GM23338 (cell line): ENCODE results near the gene NPB. TPM values are rescaled to one million over a fixed set of nuclear protein-coding genes. Genes with fewer than 3 reads are reported as not detected.

Source experiments
- ATAC-seq: fragments of 200-7000 bp; cut with Tn5 transposase; 3 replicates; pipeline ENCODE4 v1.9.1; 2020
- DNase-seq: peaks from one replicate; pipeline ENCODE4 v3.0.0-alpha.2; 2015; ENCODE audit warnings: low spot score
- H2AFZ ChIP-seq: fragments of 200-600 bp; sonication (generic); 2 replicates; pipeline ENCODE4 v1.8.0; 2016; ENCODE audit warnings: antibody characterized with exemption, mild to moderate bottlenecking, moderate library complexity
- H3F3A ChIP-seq: fragments of 200-600 bp; sonication (generic); replicated peaks from 2 replicates; pipeline ENCODE4 v1.8.0; 2017; ENCODE audit warnings: antibody characterized with exemption, mixed run types, low read depth
- H3K27ac ChIP-seq: fragments of 200-600 bp; sonication (generic); 2 replicates; pipeline ENCODE4 v1.6.1; 2016; ENCODE audit warnings: low read depth
- H3K27me3 ChIP-seq: fragments of 200-600 bp; sonication (generic); 2 replicates; pipeline ENCODE4 v1.8.0; 2016; ENCODE audit warnings: mild to moderate bottlenecking, mixed run types, moderate library complexity; ENCODE audit not compliant: insufficient read depth
- H3K36me3 ChIP-seq: fragments of 200-600 bp; sonication (generic); 2 replicates; pipeline ENCODE4 v1.8.0; 2016; ENCODE audit warnings: mild to moderate bottlenecking; ENCODE audit not compliant: insufficient read depth
- H3K4me1 ChIP-seq: fragments of 200-600 bp; sonication (generic); 2 replicates; pipeline ENCODE4 v1.8.0; 2016; ENCODE audit warnings: mild to moderate bottlenecking, moderate library complexity; ENCODE audit not compliant: insufficient read depth
- H3K4me2 ChIP-seq: fragments of 200-600 bp; sonication (generic); 2 replicates; pipeline ENCODE4 v1.7.1; 2017; ENCODE audit warnings: mixed run types
- H3K4me3 ChIP-seq: fragments of 200-600 bp; sonication (generic); 2 replicates; pipeline ENCODE4 v1.6.1; 2016; ENCODE audit warnings: mixed run types
- H3K79me2 ChIP-seq: fragments of 200-600 bp; sonication (generic); replicated peaks from 2 replicates; pipeline ENCODE4 v1.8.0; 2017; ENCODE audit warnings: mild to moderate bottlenecking; ENCODE audit not compliant: insufficient read depth
- H3K9me2 ChIP-seq: fragments of 200-600 bp; sonication (generic); 2 replicates; pipeline ENCODE4 v1.8.0; 2017; ENCODE audit not compliant: insufficient read depth
- H4K20me1 ChIP-seq: fragments of 200-600 bp; sonication (generic); replicated peaks from 2 replicates; pipeline ENCODE4 v1.8.0; 2017; ENCODE audit warnings: mild to moderate bottlenecking; ENCODE audit not compliant: insufficient read depth
- H3K27ac Mint-ChIP-seq: 2 replicates; pipeline ENCODE4 v1.8.0; 2020; ENCODE audit warnings: inconsistent platforms, mild to moderate bottlenecking, moderate library complexity, mixed read lengths
- H3K27me3 Mint-ChIP-seq: 3 replicates; pipeline ENCODE4 v1.8.0; 2022; ENCODE audit warnings: low read depth, mild to moderate bottlenecking, moderate library complexity, mixed read lengths, inconsistent platforms; ENCODE audit not compliant: insufficient read depth, poor library complexity
- H3K36me3 Mint-ChIP-seq: 3 replicates; pipeline ENCODE4 v1.8.0; 2021; ENCODE audit warnings: low read depth, mild to moderate bottlenecking, inconsistent platforms, moderate library complexity, mixed read lengths
- H3K4me1 Mint-ChIP-seq: 3 replicates; pipeline ENCODE4 v1.8.0; 2020; ENCODE audit warnings: mild to moderate bottlenecking, inconsistent platforms, mixed read lengths
- H3K4me3 Mint-ChIP-seq: 3 replicates; pipeline ENCODE4 v1.8.0; 2021; ENCODE audit warnings: moderate library complexity, mild to moderate bottlenecking, inconsistent platforms, mixed read lengths
- H3K9me3 Mint-ChIP-seq: 3 replicates; pipeline ENCODE4 v1.8.0; 2020; ENCODE audit warnings: moderate library complexity, mild to moderate bottlenecking, inconsistent platforms, mixed read lengths
- ETS1 ChIP-seq: IDR thresholded peaks from 2 replicates; pipeline ENCODE4 v1.6.1; 2016; ENCODE audit warnings: antibody characterized with exemption
- JUNB ChIP-seq: IDR thresholded peaks from one replicate; pipeline ENCODE4 v1.6.1; 2016; ENCODE audit warnings: antibody characterized with exemption; ENCODE audit not compliant: unreplicated experiment
- NANOG ChIP-seq: IDR thresholded peaks from 2 replicates; pipeline ENCODE4 v1.6.1; 2016; ENCODE audit warnings: antibody characterized with exemption, borderline replicate concordance
- POLR2AphosphoS5 ChIP-seq: IDR thresholded peaks from 2 replicates; pipeline ENCODE4 v1.6.1; 2016; ENCODE audit warnings: antibody characterized with exemption, low read depth
- ZNF331 ChIP-seq: fragments of 250-450 bp; sonication (Bioruptor Pico); IDR thresholded peaks from 2 replicates; pipeline ENCODE4 v1.5.0; 2020; ENCODE audit warnings: low read depth, mild to moderate bottlenecking, moderate library complexity
- ZNF462 ChIP-seq: fragments of 250-450 bp; sonication (Bioruptor Pico); IDR thresholded peaks from 2 replicates; pipeline ENCODE4 v1.5.0; 2020; ENCODE audit warnings: mild to moderate bottlenecking, moderate library complexity
- polyA plus RNA-seq: library from polyadenylated mRNA; unstranded; fragments of >200 nt; fragmentation: Nextera tagmentation; extraction: Ambion mirVana; gene quantifications from 2 replicates; pipeline ENCODE4 v1.2.1, GENCODE V29; 2016
- total RNA-seq: library from RNA; depleted of rRNA; stranded (reverse); fragments of >200 nt; shearing (Covaris generic); gene quantifications from 2 replicates; pipeline ENCODE4 v1.2.3, GENCODE V29; 2014

Gene NPB
- total and polyA plus RNA-seq, 2 experiments from 2014 or later, result 3.6 to 3.8 TPM

- no peak for TF ChIP-seq ZNF462 (CRISPR knock-in tag)
- no peak for TF ChIP-seq NANOG
- no peak for TF ChIP-seq ETS1
- no peak for TF ChIP-seq POLR2AphosphoS5
These were observed 6.8 kb downstream of the NPB start (continued) for GRCh38 chr17:81908793-81909192.

- Histone ChIP-seq H3K4me2 (no peak overlapping the region), H2AFZ (no peak overlapping the region), H3K9me2 (no peaks in the 10 kb centered on the region), H3K4me1 (peaks cover 6% of the 10 kb centered on the region), H3F3A (peaks cover 22% of the 10 kb centered on the region), H3K27ac (no peak overlapping the region), H3K79me2 (peaks cover 7% of the 10 kb centered on the region), H4K20me1 (peaks cover 9% of the 10 kb centered on the region), H3K4me3 (no peak overlapping the region), H3K36me3 (peaks cover 6% of the 10 kb centered on the region; the same call in 1 of the 2 replicates), H3K27me3 (no peaks in the 10 kb centered on the region)
- DNase-seq (no peak), ATAC-seq (no peak)
- peaks cover 9% of the 10 kb centered on the region for H3K27me3 Mint-ChIP-seq
- H3K36me3 Mint-ChIP-seq, result peaks cover 18% of the 10 kb centered on the region
- peaks cover 3% of the 10 kb centered on the region; the same call in 1 of the 3 replicates for H3K4me1 Mint-ChIP-seq
- no peak overlapping the region for H3K4me3 Mint-ChIP-seq
- H3K27ac Mint-ChIP-seq, result no peak overlapping the region
- H3K9me3 Mint-ChIP-seq, result no peaks in the 10 kb centered on the region
- TF ChIP-seq JUNB, result no peak
- TF ChIP-seq ZNF331 (CRISPR knock-in tag), result no peak
- TF ChIP-seq ETS1, result no peak
- TF ChIP-seq POLR2AphosphoS5, result no peak
- TF ChIP-seq ZNF462 (CRISPR knock-in tag), result no peak
These were observed 7.2 kb downstream of the NPB start for GRCh38 chr17:81909231-81909630.
